ENCODE measurements around the gene EDN1. TPM values are rescaled to one million over a fixed set of nuclear protein-coding genes. Genes with fewer than 3 reads are reported as not detected.

EDN1 gene
- polyA plus RNA-seq, 1 donor (not counting 4 experiments of a cell fraction or from before 2014, with no cell fraction given): 17.2 TPM

- no peak overlapping the region for H3K27ac ChIP-seq (ENCODE audit: control insufficient read depth, insufficient read depth, low read length)
- dilution Hi-C loops (cut with MboI; ENCODE audit: extremely low pct_ligation_motif_present, low sequenced_read_pairs): no loop called here
Observed at GRCh38 chr6:12336121-12336971, 46.2 kb downstream of the EDN1 start.

GRCh38 chr6:12339022-12339421 lies 48.9 kb downstream of the EDN1 start:
- no peak overlapping the region for H3K4me3 ChIP-seq (ENCODE audit: control insufficient read depth in 2 of 3, extremely low read depth in 1 of 3, insufficient read depth in 2 of 3, low read depth in 1 of 3, low read length in 3 of 3)
- H3K36me3 ChIP-seq (ENCODE audit: control insufficient read depth in 2 of 2, extremely low read depth in 1 of 2, insufficient read depth in 2 of 2, low read length in 2 of 2): no peaks in the 10 kb centered on the region
- no peaks in the 10 kb centered on the region for H3K27me3 ChIP-seq (ENCODE audit: control insufficient read depth, extremely low read depth, insufficient read depth, low read length)
- TF ChIP-seq CTCF (optimal IDR thresholded peaks at IDR 0.05 in 1 of 3, IDR thresholded peaks at IDR 0.05 in 1 of 3, conservative IDR thresholded peaks at IDR 0.05 in 1 of 3; ENCODE audit: extremely low read depth in 1 of 3, insufficient read depth in 2 of 3, low read length in 3 of 3): no peak
- no peak for TF ChIP-seq EZH2 (IDR thresholded peaks at IDR 0.05; ENCODE audit: low read length)
- H3K4me1 ChIP-seq (ENCODE audit: control insufficient read depth, extremely low read depth, insufficient read depth, low read length): peaks cover 4% of the 10 kb centered on the region
- dilution Hi-C loops (cut with MboI; ENCODE audit: extremely low pct_ligation_motif_present, low sequenced_read_pairs): no loop called here
- no peak overlapping the region for H3K9ac ChIP-seq (ENCODE audit: control insufficient read depth, extremely low read depth, insufficient read depth, low read length)
- no peak overlapping the region for H3K4me2 ChIP-seq (ENCODE audit: control insufficient read depth, extremely low read depth, insufficient read depth, low read depth, low read length)
- H3K9me1 ChIP-seq (ENCODE audit: control insufficient read depth, extremely low read depth, insufficient read depth, low read length): no peaks in the 10 kb centered on the region
- DNase-seq (ENCODE audit: low read depth, low spot score): no peak
- no peaks in the 10 kb centered on the region for H4K20me1 ChIP-seq (ENCODE audit: control insufficient read depth, extremely low read depth, insufficient read depth, low read length)
- no peaks in the 10 kb centered on the region for H3K9me3 ChIP-seq (ENCODE audit: control insufficient read depth, low read depth, low read length)
- H3K79me2 ChIP-seq (ENCODE audit: control insufficient read depth, insufficient read depth, low read length): no peaks in the 10 kb centered on the region
- no peak for FAIRE-seq
- no peak overlapping the region for H3K27ac ChIP-seq (ENCODE audit: control insufficient read depth, insufficient read depth, low read length)
- H2AFZ ChIP-seq (ENCODE audit: control insufficient read depth, low read length): no peak overlapping the region

More at GRCh38 chr6:12336121-12336971, 46.2 kb downstream of the EDN1 start:
- no peaks in the 10 kb centered on the region for H3K79me2 ChIP-seq (ENCODE audit: control insufficient read depth, insufficient read depth, low read length)
- no peaks in the 10 kb centered on the region for H3K36me3 ChIP-seq (ENCODE audit: control insufficient read depth in 2 of 2, extremely low read depth in 1 of 2, insufficient read depth in 2 of 2, low read length in 2 of 2)
- no peaks in the 10 kb centered on the region for H3K9me3 ChIP-seq (ENCODE audit: control insufficient read depth, low read depth, low read length)
- no peaks in the 10 kb centered on the region for H3K27me3 ChIP-seq (ENCODE audit: control insufficient read depth, extremely low read depth, insufficient read depth, low read length)
- H3K4me2 ChIP-seq (ENCODE audit: control insufficient read depth, extremely low read depth, insufficient read depth, low read depth, low read length): no peak overlapping the region
- no peak overlapping the region for H3K9ac ChIP-seq (ENCODE audit: control insufficient read depth, extremely low read depth, insufficient read depth, low read length)
- H3K9me1 ChIP-seq (ENCODE audit: control insufficient read depth, extremely low read depth, insufficient read depth, low read length): no peaks in the 10 kb centered on the region
- no peaks in the 10 kb centered on the region for H4K20me1 ChIP-seq (ENCODE audit: control insufficient read depth, extremely low read depth, insufficient read depth, low read length)
- no peak for TF ChIP-seq EZH2 (IDR thresholded peaks at IDR 0.05; ENCODE audit: low read length)
- no peak for TF ChIP-seq CTCF (optimal IDR thresholded peaks at IDR 0.05 in 1 of 3, IDR thresholded peaks at IDR 0.05 in 1 of 3, conservative IDR thresholded peaks at IDR 0.05 in 1 of 3; ENCODE audit: extremely low read depth in 1 of 3, insufficient read depth in 2 of 3, low read length in 3 of 3)
- FAIRE-seq (no peak), DNase-seq (ENCODE audit: low read depth, low spot score) (no peak)
- no peak overlapping the region for H3K4me3 ChIP-seq (ENCODE audit: control insufficient read depth in 2 of 3, extremely low read depth in 1 of 3, insufficient read depth in 2 of 3, low read depth in 1 of 3, low read length in 3 of 3)
- H3K4me1 ChIP-seq (ENCODE audit: control insufficient read depth, extremely low read depth, insufficient read depth, low read length): no peaks in the 10 kb centered on the region
- H2AFZ ChIP-seq (ENCODE audit: control insufficient read depth, low read length): no peak overlapping the region
